ENCODE data around the gene SBK2.

SBK2 gene

GRCh38 chr19:55538132-55538531 is 1.2 kb upstream of the SBK2 start:
- TF ChIP-seq YY1 (IDR thresholded peaks at IDR 0.05; ENCODE audit: low read depth) (no peak), ZBTB7A (IDR thresholded peaks at IDR 0.05; ENCODE audit: low read depth) (no peak), REST (IDR thresholded peaks at IDR 0.05; ENCODE audit: low read depth) (no peak), EGR1 (IDR thresholded peaks at IDR 0.05) (no peak), USF1 (IDR thresholded peaks at IDR 0.05) (no peak), MAX (IDR thresholded peaks at IDR 0.05) (no peak), RAD21 (IDR thresholded peaks at IDR 0.05; ENCODE audit: low read depth) (no peak), TAF1 (IDR thresholded peaks at IDR 0.05; ENCODE audit: low read depth) (no peak), CREB1 (IDR thresholded peaks at IDR 0.05; ENCODE audit: low read depth) (no peak), TCF12 (IDR thresholded peaks at IDR 0.05; ENCODE audit: low read depth) (no peak), EP300 (IDR thresholded peaks at IDR 0.05; ENCODE audit: borderline replicate concordance) (no peak), CEBPB (IDR thresholded peaks at IDR 0.05) (no peak), TEAD4 (IDR thresholded peaks at IDR 0.05) (no peak), NFIC (IDR thresholded peaks at IDR 0.05) (no peak), FOXM1 (IDR thresholded peaks at IDR 0.05; ENCODE audit: borderline replicate concordance, low read depth) (no peak)

GRCh38 chr19:55537741-55538111 is 793 bp upstream of the SBK2 start:
- TF ChIP-seq ZBTB7A (IDR thresholded peaks at IDR 0.05; ENCODE audit: low read depth) (no peak), USF1 (IDR thresholded peaks at IDR 0.05) (no peak), FOXM1 (IDR thresholded peaks at IDR 0.05; ENCODE audit: borderline replicate concordance, low read depth) (no peak), TEAD4 (IDR thresholded peaks at IDR 0.05) (no peak), NFIC (IDR thresholded peaks at IDR 0.05) (no peak)

- TF ChIP-seq REST (IDR thresholded peaks at IDR 0.05; ENCODE audit: low read depth) (no peak), CEBPB (IDR thresholded peaks at IDR 0.05) (no peak), TEAD4 (IDR thresholded peaks at IDR 0.05) (no peak), TAF1 (IDR thresholded peaks at IDR 0.05; ENCODE audit: low read depth) (no peak), TCF12 (IDR thresholded peaks at IDR 0.05; ENCODE audit: low read depth) (no peak), CREB1 (IDR thresholded peaks at IDR 0.05; ENCODE audit: low read depth) (no peak), RAD21 (IDR thresholded peaks at IDR 0.05; ENCODE audit: low read depth) (no peak), NFIC (IDR thresholded peaks at IDR 0.05) (no peak), MAX (IDR thresholded peaks at IDR 0.05) (no peak), EP300 (IDR thresholded peaks at IDR 0.05; ENCODE audit: borderline replicate concordance) (no peak), YY1 (IDR thresholded peaks at IDR 0.05; ENCODE audit: low read depth) (no peak), USF1 (IDR thresholded peaks at IDR 0.05) (no peak), ZBTB7A (IDR thresholded peaks at IDR 0.05; ENCODE audit: low read depth) (no peak), EGR1 (IDR thresholded peaks at IDR 0.05) (no peak), FOXM1 (IDR thresholded peaks at IDR 0.05; ENCODE audit: borderline replicate concordance, low read depth) (no peak)
These were observed 567 bp downstream of the SBK2 start for GRCh38 chr19:55536366-55536765.

GRCh38 chr19:55535965-55536350 is 975 bp downstream of the SBK2 start:
- no peak for TF ChIP-seq USF1 (IDR thresholded peaks at IDR 0.05)
- TF ChIP-seq CREB1 (IDR thresholded peaks at IDR 0.05; ENCODE audit: low read depth): no peak
- no peak for TF ChIP-seq YY1 (IDR thresholded peaks at IDR 0.05; ENCODE audit: low read depth)
- no peak for TF ChIP-seq TAF1 (IDR thresholded peaks at IDR 0.05; ENCODE audit: low read depth)
- TF ChIP-seq EGR1 (IDR thresholded peaks at IDR 0.05): no peak
- TF ChIP-seq RAD21 (IDR thresholded peaks at IDR 0.05; ENCODE audit: low read depth): no peak
- no peak for TF ChIP-seq EP300 (IDR thresholded peaks at IDR 0.05; ENCODE audit: borderline replicate concordance)
- no peak for TF ChIP-seq TEAD4 (IDR thresholded peaks at IDR 0.05)
- TF ChIP-seq FOXM1 (IDR thresholded peaks at IDR 0.05; ENCODE audit: borderline replicate concordance, low read depth): no peak
- TF ChIP-seq MAX (IDR thresholded peaks at IDR 0.05): no peak
- TF ChIP-seq NFIC (IDR thresholded peaks at IDR 0.05): no peak
- no peak for TF ChIP-seq TCF12 (IDR thresholded peaks at IDR 0.05; ENCODE audit: low read depth)
- no peak for TF ChIP-seq ZBTB7A (IDR thresholded peaks at IDR 0.05; ENCODE audit: low read depth)
- no peak for TF ChIP-seq REST (IDR thresholded peaks at IDR 0.05; ENCODE audit: low read depth)
- TF ChIP-seq CEBPB (IDR thresholded peaks at IDR 0.05): no peak

Measured in Ishikawa (cell line).